Ascending aorta (tissue), 2 donors: ENCODE measurements around the gene BACE1-AS. TPM values are rescaled to one million over a fixed set of nuclear protein-coding genes. Genes with fewer than 3 reads are reported as not detected.

Experiments used
- DNase-seq, 2 donors: peaks; one replicate each; pipeline ENCODE4 v3.0.0-alpha.2; 2019; ENCODE audit warnings: low spot score in 2 of 2
- H3K27ac ChIP-seq, 2 donors: fragments of 200-600 bp; sonication (generic); one replicate each; pipeline ENCODE4 v1.5.1; 2016 to 2017; ENCODE audit warnings: mild to moderate bottlenecking in 1 of 2
- H3K27me3 ChIP-seq: fragments of 200-600 bp; sonication (generic); one replicate; pipeline ENCODE4 v1.5.1; 2017
- H3K36me3 ChIP-seq, 2 donors: fragments of 200-600 bp; sonication (generic); one replicate each; pipeline ENCODE4 v1.5.1; 2016
- H3K4me1 ChIP-seq, 2 donors: fragments of 200-600 bp; sonication (generic); one replicate each; pipeline ENCODE4 v1.5.1; 2016 to 2017; ENCODE audit warnings: mild to moderate bottlenecking in 1 of 2
- H3K4me3 ChIP-seq, 2 donors: fragments of 200-600 bp; sonication (generic); one replicate each; pipeline ENCODE4 v1.5.1; 2016 to 2017; ENCODE audit warnings: mild to moderate bottlenecking in 1 of 2
- H3K9me3 ChIP-seq, 2 donors: fragments of 200-600 bp; sonication (generic); one replicate each; pipeline ENCODE4 v1.5.1; 2016
- intact Hi-C: fragments of 100-400 bp; cut with DNase I; formaldehyde crosslinking; loops from one replicate; pipeline ENCODE4 v1.15.1; 2023
- total RNA-seq: library from RNA; depleted of rRNA; stranded (reverse); fragments of >200 nt; gene quantifications from one replicate; pipeline ENCODE4 v1.1.0, GENCODE V29; 2016
- TF ChIP-seq, protein P1 (sequence below), 3 experiments: fragments of 200-600 bp in 2 of 3; fragments of 450-650 bp in 1 of 3; sonication (generic) in 2 of 3; IDR thresholded peaks; one replicate each; pipeline ENCODE4 v1.5.1; 2016 to 2019; ENCODE audit warnings: antibody characterized with exemption in 3 of 3, mild to moderate bottlenecking in 1 of 3, moderate library complexity in 1 of 3

The BACE1-AS gene
- total RNA-seq, 1 donor from 2014 or later: 6.8 TPM

DNA sequence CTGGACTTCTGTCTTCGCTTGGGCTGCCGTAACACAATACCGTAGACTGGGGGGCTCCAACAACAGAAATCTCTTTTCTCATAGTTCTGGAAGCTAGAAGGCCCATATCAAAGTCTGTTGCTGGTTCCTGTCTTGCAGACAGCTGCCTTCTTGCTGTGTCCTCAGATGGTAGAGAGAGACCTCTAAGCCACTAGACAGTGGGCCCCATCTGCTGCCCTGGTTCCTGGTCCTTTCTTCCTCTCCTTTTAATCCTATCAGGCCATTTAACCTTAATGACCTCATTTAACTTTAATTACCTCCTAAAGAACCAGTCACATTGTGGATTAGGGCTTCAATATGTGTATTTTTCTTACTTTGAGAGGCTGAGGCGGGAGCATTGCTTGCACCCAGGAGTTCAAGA is 45.9 kb downstream of the BACE1-AS start:
- Histone ChIP-seq H3K9me3 (no peaks in the 10 kb centered on the region), H3K4me3 (no peak overlapping the region), H3K4me1 (no peaks in the 10 kb centered on the region), H3K27ac (no peak overlapping the region), H3K36me3 (peaks cover 24 to 46% of the 10 kb centered on the region in 2 donors), H3K27me3 (no peaks in the 10 kb centered on the region)
- TF ChIP-seq, protein P1, sequence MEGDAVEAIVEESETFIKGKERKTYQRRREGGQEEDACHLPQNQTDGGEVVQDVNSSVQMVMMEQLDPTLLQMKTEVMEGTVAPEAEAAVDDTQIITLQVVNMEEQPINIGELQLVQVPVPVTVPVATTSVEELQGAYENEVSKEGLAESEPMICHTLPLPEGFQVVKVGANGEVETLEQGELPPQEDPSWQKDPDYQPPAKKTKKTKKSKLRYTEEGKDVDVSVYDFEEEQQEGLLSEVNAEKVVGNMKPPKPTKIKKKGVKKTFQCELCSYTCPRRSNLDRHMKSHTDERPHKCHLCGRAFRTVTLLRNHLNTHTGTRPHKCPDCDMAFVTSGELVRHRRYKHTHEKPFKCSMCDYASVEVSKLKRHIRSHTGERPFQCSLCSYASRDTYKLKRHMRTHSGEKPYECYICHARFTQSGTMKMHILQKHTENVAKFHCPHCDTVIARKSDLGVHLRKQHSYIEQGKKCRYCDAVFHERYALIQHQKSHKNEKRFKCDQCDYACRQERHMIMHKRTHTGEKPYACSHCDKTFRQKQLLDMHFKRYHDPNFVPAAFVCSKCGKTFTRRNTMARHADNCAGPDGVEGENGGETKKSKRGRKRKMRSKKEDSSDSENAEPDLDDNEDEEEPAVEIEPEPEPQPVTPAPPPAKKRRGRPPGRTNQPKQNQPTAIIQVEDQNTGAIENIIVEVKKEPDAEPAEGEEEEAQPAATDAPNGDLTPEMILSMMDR (IDR thresholded peaks at IDR 0.05): no peak
- intact Hi-C loops: no loop called here
- no peak for DNase-seq

Other genes with a start within 250 kb of the BACE1-AS start
- 22.5 TPM for gene SIK3, start 192.9 kb upstream of the BACE1-AS start, total RNA-seq
- gene PAFAH1B2, start 147.1 kb upstream of the BACE1-AS start, total RNA-seq: 60.7 TPM
- gene SIDT2, start 112.6 kb upstream of the BACE1-AS start, total RNA-seq: 45.4 TPM
- 6,542 TPM for gene TAGLN, start 92.0 kb upstream of the BACE1-AS start, total RNA-seq
- 112 TPM for gene PCSK7, start 59.3 kb upstream of the BACE1-AS start, total RNA-seq
- 0.53 TPM for gene RNF214, start 58.7 kb upstream of the BACE1-AS start, total RNA-seq
- 27.2 TPM for gene BACE1, start 24.9 kb downstream of the BACE1-AS start, total RNA-seq
- 15.1 TPM for gene CEP164, start 36.5 kb downstream of the BACE1-AS start, total RNA-seq